A549 (cell line): Measurements from ENCODE around the gene FN3KRP.

Source experiments
- CHD4 ChIP-seq: fragments of 200-600 bp; sonication (generic); IDR thresholded peaks from 2 replicates; pipeline ENCODE4 v1.6.1; 2016; ENCODE audit warnings: antibody characterized with exemption, mild to moderate bottlenecking, borderline replicate concordance
- HEYL ChIP-seq: fragments of 250-450 bp; sonication (Bioruptor Pico); IDR thresholded peaks from 2 replicates; pipeline ENCODE4 v1.8.0; 2021; ENCODE audit warnings: mild to moderate bottlenecking, moderate library complexity
- MYC ChIP-seq: IDR thresholded peaks from 2 replicates; pipeline ENCODE4 v1.6.1; 2012; ENCODE audit warnings: mild to moderate bottlenecking, inconsistent platforms, low read length, improper control_type of control experiment, borderline replicate concordance
- SREBF2 ChIP-seq: fragments of 450-650 bp; IDR thresholded peaks from 2 replicates; pipeline ENCODE4 v1.6.1; 2014; ENCODE audit warnings: mild to moderate bottlenecking, moderate library complexity
- ZFP36 ChIP-seq: fragments of 450-650 bp; IDR thresholded peaks from 2 replicates; pipeline ENCODE4 v1.6.1; 2014; ENCODE audit warnings: borderline replicate concordance; ENCODE audit not compliant: partially characterized antibody
- TF ChIP-seq, protein P1 (sequence below): fragments of 200-600 bp; sonication (generic); IDR thresholded peaks from 2 replicates; pipeline ENCODE4 v1.6.1; 2016; ENCODE audit warnings: antibody characterized with exemption, mild to moderate bottlenecking, moderate library complexity
- TF ChIP-seq, protein P2 (sequence below): fragments of >200 bp; sonication (Bioruptor Twin); formaldehyde crosslinking; IDR thresholded peaks from 3 replicates; pipeline ENCODE4 v1.5.1; 2016

DNA sequence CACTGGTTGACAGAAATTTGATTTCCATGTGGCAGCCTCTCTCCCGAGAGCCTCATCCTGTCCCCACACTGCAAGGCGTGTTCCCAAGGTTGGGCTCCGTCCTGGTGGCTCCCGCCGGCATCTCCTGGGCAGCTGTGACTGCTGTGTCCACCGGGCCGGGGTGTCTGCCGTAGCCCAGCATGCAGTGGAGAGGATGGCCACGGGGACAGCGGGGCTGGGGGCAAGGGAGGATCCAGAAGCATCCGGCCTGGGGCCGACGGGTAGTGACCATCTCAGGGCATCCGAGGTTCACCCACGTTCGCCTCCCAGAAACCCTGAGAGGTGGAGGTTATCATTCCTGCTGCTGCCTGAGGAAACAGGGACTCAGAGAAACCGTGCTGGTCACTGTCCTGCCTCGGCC lies 10.8 kb upstream of the FN3KRP start:
- TF ChIP-seq, protein P1, sequence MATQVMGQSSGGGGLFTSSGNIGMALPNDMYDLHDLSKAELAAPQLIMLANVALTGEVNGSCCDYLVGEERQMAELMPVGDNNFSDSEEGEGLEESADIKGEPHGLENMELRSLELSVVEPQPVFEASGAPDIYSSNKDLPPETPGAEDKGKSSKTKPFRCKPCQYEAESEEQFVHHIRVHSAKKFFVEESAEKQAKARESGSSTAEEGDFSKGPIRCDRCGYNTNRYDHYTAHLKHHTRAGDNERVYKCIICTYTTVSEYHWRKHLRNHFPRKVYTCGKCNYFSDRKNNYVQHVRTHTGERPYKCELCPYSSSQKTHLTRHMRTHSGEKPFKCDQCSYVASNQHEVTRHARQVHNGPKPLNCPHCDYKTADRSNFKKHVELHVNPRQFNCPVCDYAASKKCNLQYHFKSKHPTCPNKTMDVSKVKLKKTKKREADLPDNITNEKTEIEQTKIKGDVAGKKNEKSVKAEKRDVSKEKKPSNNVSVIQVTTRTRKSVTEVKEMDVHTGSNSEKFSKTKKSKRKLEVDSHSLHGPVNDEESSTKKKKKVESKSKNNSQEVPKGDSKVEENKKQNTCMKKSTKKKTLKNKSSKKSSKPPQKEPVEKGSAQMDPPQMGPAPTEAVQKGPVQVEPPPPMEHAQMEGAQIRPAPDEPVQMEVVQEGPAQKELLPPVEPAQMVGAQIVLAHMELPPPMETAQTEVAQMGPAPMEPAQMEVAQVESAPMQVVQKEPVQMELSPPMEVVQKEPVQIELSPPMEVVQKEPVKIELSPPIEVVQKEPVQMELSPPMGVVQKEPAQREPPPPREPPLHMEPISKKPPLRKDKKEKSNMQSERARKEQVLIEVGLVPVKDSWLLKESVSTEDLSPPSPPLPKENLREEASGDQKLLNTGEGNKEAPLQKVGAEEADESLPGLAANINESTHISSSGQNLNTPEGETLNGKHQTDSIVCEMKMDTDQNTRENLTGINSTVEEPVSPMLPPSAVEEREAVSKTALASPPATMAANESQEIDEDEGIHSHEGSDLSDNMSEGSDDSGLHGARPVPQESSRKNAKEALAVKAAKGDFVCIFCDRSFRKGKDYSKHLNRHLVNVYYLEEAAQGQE = no peak
- TF ChIP-seq MYC (no peak), HEYL (CRISPR knock-in tag) (no peak), CHD4 (no peak), SREBF2 (no peak), ZFP36 (no peak)
- TF ChIP-seq, protein P2, sequence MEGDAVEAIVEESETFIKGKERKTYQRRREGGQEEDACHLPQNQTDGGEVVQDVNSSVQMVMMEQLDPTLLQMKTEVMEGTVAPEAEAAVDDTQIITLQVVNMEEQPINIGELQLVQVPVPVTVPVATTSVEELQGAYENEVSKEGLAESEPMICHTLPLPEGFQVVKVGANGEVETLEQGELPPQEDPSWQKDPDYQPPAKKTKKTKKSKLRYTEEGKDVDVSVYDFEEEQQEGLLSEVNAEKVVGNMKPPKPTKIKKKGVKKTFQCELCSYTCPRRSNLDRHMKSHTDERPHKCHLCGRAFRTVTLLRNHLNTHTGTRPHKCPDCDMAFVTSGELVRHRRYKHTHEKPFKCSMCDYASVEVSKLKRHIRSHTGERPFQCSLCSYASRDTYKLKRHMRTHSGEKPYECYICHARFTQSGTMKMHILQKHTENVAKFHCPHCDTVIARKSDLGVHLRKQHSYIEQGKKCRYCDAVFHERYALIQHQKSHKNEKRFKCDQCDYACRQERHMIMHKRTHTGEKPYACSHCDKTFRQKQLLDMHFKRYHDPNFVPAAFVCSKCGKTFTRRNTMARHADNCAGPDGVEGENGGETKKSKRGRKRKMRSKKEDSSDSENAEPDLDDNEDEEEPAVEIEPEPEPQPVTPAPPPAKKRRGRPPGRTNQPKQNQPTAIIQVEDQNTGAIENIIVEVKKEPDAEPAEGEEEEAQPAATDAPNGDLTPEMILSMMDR = no peak
